Brain pericyte (primary cell): Measurements from ENCODE around the gene TRIP10.
"Not testable (repeated sequence)": the region's sequence is repeated elsewhere in the genome, so short reads cannot be mapped to it uniquely, and the experiment has no call there.

Source experiments
- DNase-seq: peaks from one replicate; pipeline ENCODE4 v3.0.0-alpha.2; 2012; ENCODE audit warnings: low read depth, low spot score

TRIP10 gene

GRCh38 chr19:6767357-6768235, 28.1 kb downstream of the TRIP10 start, which contains the start of gene SH2D3A:
Gene SH2D3A (minus strand): TSS chr19:6767435. CDS start chr19:6763748, 3,687 bp downstream.
- DNase-seq: no peak

GRCh38 chr19:6768236-6768785, 28.8 kb downstream of the TRIP10 start:
- DNase-seq: no peak

GRCh38 chr19:6769006-6769619, 29.6 kb downstream of the TRIP10 start:
- no peak for DNase-seq

GRCh38 chr19:6771648-6772027, 32.2 kb downstream of the TRIP10 start:
- DNase-seq: not testable (repeated sequence)

- no peak for DNase-seq
Observed at GRCh38 chr19:6772028-6772865, 32.8 kb downstream of the TRIP10 start, which contains the start of gene VAV1. Gene VAV1 (plus strand): TSS chr19:6772708. CDS start chr19:6772808, 100 bp downstream.

GRCh38 chr19:6772866-6773322, 33.4 kb downstream of the TRIP10 start:
- no peak for DNase-seq

GRCh38 chr19:6773323-6773931, 33.9 kb downstream of the TRIP10 start:
- no peak for DNase-seq

GRCh38 chr19:6774821-6775707, 35.6 kb downstream of the TRIP10 start:
- DNase-seq: no peak

GRCh38 chr19:6776045-6776444, 36.6 kb downstream of the TRIP10 start:
- DNase-seq: not testable (repeated sequence)

GRCh38 chr19:6776999-6777398, 37.5 kb downstream of the TRIP10 start:
- no peak for DNase-seq

GRCh38 chr19:6777434-6777833, 38.0 kb downstream of the TRIP10 start:
- no peak for DNase-seq

- DNase-seq: no peak
Observed at GRCh38 chr19:6778386-6778785, 38.9 kb downstream of the TRIP10 start.

- DNase-seq: no peak
Observed at GRCh38 chr19:6779206-6779605, 39.7 kb downstream of the TRIP10 start.

GRCh38 chr19:6787393-6787792, 47.9 kb downstream of the TRIP10 start:
- no peak for DNase-seq

- no peak for DNase-seq
Observed at GRCh38 chr19:6788896-6789295, 49.4 kb downstream of the TRIP10 start.

- DNase-seq: no peak
Observed at GRCh38 chr19:6790194-6791128, 51.0 kb downstream of the TRIP10 start.

- DNase-seq: no peak
Observed at GRCh38 chr19:6791237-6791636, 51.8 kb downstream of the TRIP10 start.

GRCh38 chr19:6793411-6793810, 53.9 kb downstream of the TRIP10 start:
- DNase-seq: no peak

- DNase-seq: no peak
Observed at GRCh38 chr19:6793973-6794372, 54.5 kb downstream of the TRIP10 start.
